GM18519 (cell line): ENCODE results near the gene ANK3.

ENCODE experiments used
- ATAC-seq: cut with Tn5 transposase; IDR thresholded peaks from one replicate; pipeline ENCODE4 v1.9.1; 2021; ENCODE audit warnings: mild to moderate bottlenecking, moderate library complexity; ENCODE audit not compliant: unreplicated experiment, low FRiP score

ANK3 gene

DNA sequence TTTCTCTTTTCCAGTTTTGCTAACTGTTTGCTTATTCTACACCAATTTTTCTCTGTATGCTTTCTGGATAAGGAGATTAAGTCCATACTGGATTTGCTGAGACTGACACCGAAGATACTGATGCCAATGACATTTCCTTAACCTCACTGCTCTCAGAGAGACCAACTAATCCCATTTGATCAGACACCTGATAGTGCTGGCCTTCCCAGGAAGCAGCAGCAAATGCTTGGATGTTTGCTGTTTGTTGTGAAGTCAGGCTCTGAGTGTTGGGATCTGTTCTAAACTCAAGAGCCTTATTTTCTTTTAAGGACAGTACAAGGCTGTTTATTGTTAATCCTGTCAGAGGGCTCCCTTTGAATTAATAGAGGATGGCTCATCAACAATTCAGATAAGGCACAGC is 143.3 kb downstream of the ANK3 start:
- no peak for ATAC-seq

GRCh38 chr10:60239228-60239627 is 150.4 kb downstream of the ANK3 start:
- ATAC-seq: no peak

GRCh38 chr10:60238759-60239100 is 150.9 kb downstream of the ANK3 start:
- no peak for ATAC-seq

DNA sequence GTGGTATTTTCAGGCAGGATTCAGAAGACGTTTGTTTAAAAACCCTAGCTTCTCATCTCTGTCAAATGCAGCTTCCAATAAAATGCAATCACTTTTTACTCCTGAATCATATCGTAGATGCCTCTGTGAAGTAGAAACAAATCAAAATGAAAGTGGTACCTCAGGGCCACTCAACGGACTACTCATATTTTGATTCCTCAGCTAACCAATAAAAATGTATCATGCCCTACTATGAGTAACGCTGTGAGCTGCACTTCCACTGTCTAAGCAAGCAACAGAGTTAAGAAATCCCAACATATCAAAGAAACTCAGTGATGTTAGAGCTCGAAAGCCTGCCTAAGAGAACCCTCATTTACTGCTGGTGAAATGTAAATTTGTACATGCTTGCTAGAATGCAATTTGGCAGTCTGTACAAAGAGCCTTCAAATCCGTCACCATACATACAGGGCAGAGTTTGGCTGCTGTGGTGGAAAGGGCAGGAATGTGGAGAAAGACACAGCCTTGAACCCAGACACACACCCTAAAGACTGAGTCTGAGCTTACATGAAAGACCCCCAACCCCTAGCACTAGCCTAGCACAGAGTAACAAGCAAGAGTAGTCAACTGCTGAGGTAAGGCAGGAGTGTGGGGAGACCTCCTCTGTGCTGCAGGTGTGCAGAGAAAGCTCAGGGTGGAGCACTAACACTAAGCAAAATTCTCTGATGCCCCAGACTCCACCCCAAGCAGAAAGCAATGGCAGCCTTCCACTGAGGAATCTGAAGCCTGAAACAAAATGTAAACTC is 151.5 kb downstream of the ANK3 start:
- peak; percentile 41 for ATAC-seq

GRCh38 chr10:60236869-60237524 is 152.7 kb downstream of the ANK3 start:
- peak; percentile 94 for ATAC-seq

- no peak for ATAC-seq
These were observed 154.7 kb downstream of the ANK3 start for GRCh38 chr10:60235001-60235400.

- ATAC-seq: no peak
These were observed 155.1 kb downstream of the ANK3 start for GRCh38 chr10:60234551-60234950.

DNA sequence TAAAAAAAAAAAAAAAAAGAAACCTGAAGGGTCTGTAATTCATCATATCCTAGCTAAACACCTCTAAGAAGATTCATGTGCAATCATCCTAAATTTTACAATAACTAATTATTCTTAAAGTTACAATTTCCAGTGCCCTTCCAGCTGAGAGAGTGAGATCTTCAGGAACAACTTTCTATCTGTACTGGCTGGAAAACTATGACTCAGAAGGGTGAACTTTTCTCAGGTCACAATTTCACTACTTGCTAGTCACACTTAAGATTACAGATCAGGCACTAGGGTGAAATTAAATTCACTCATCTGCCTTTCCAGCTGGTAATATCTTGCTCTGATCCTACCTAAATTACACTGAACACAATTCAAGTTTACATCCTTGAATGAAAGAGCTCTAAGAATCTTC is 158.8 kb downstream of the ANK3 start:
- no peak for ATAC-seq

DNA sequence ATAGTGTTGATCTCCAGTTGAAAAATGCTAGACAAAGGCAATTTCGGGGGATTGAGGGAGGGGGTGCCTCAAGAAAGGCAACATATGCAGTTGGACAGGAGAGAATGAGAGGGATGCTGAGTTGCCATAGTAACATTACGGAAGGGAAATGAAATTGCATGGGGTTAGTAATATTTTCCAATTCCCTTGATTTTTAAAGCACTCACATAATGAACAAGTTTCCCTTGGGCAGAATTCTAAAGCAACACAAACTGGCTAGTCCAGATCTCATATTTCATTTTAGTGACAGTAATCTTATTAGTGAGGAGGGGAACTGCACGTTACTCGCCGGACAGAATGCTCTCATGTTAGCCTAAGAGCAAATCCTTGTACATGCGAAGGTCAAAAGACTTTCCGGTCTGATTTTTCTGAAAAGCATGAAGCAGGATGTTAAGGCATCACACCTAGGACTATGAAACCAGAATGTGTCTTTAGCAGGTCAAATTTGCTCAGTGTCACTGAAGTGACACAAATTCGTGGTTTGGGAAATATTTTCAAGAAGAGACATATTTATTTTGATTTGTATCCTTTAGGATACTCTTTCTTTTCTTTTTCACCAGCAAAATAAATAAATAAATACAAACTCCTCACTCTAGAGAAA is 165.5 kb downstream of the ANK3 start:
- no peak for ATAC-seq

- no peak for ATAC-seq
These were observed 167.6 kb downstream of the ANK3 start for GRCh38 chr10:60222047-60222446.

DNA sequence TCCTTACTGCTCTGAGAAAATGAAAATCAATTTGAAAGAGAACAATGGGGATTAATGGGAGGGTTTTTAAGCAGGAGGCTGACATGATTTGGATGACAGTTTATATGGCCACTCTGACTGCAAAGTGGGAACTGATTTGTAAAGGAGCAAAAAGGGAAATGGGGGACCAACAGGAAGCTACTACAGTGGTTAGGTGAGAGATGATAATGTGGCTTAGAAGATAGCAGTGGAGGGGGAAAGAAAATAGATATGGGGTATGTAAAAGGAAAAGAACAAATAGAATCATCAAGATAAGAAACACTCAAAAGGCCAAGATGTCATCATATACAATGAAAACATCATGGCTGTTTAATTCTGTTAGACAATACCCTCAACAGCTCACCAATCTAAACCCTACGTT is 177.5 kb downstream of the ANK3 start:
- no peak for ATAC-seq

DNA sequence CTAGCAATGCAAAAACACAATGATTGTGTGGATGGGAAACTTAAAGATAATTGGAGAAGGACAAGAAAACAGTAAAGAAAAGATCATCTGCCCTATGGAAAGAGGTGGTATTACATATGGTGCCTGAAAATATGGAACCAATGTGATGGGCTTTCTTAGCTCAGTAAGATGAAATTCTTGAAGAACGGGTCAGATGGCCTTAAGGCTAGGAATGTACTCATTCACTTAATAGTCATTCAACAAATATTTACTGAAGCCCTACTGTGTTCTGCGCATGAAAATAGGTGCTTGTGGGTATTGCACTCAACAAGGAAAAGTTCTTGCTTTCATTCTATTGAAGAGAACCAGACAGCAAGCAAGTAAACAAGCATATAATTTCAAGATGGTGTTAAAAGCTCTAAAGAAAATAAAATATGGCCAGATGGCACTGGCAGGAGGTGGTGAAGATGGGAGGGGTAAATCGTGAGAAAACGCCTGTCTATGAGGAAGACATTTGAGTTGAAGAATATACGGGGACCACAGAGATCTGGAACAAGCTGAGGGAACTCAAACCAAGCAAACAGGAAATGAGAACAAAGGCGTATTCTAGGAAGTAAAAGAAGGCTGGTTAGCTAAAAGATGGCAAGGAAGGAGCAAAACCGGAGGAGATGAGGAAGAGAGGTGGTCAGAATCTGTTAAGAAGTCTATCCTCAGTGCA is 179.7 kb downstream of the ANK3 start:
- ATAC-seq: no peak

- no peak for ATAC-seq
These were observed 180.9 kb downstream of the ANK3 start for GRCh38 chr10:60208676-60209269.

GRCh38 chr10:60207894-60208293 is 181.8 kb downstream of the ANK3 start:
- no peak for ATAC-seq

- no peak for ATAC-seq
These were observed 182.9 kb downstream of the ANK3 start for GRCh38 chr10:60206735-60207134.

- ATAC-seq: no peak
These were observed 183.9 kb downstream of the ANK3 start for GRCh38 chr10:60205741-60206140.

DNA sequence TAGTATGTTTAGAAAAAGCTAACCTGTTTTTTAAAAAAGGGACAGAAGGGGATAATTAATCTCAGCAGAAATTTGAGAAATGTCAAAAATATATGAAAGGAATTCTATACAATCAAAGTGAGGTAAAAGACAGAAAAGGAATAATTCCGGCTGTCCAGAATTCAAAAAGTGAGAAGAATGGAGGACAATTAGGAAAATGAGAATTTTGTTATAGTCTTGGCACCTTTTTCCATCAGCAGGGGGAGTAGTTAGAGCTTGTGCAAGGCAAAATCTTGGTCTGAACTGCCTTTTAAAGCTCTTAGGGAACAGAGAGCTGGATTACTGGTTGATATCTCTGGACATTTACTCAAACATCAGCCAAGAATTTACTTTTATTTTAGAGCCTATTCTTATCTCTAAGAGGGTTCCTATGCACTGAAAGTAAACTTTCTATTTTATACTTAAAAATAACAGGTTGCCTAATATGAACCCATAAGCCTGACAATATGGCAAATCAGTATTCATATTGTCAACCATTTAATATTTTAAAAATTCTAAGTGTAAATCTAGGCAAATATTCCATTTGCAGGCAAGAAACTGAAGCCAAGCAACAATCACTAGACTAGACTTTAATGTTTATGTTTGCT is 185.6 kb downstream of the ANK3 start:
- ATAC-seq: no peak

GRCh38 chr10:60200682-60201053 is 189.0 kb downstream of the ANK3 start:
- no peak for ATAC-seq

DNA sequence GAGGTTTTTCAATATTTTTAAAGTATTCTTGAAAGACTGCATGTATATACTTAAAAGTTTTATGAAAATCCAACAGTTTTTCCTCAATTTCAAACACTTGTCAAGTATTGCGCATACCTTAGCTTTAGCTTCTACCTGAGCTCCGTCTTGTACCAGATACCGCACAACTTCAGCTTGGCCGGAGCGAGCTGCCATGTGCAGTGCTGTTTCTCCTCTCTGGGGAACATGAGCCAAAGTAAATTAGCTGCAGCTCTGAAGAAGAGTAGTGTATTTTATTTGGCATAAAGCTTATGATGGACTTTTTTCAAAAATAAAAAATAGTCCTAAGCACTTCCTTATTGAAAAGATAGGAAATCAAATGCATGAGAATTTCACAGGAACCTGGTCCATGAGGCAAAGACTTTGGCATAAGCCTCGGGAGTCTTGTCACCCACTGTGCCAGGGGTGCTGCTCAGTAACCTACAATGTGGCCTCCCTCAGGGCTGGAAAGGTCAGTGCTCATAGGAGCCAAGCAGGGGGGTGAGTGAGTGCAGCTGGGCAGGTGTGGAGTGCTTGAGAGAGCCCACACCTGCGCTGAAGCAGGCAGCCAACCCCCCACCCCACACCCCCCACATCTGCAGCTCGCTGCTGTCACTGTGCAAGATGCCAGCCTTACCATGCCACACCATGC is 189.5 kb downstream of the ANK3 start:
- no peak for ATAC-seq

DNA sequence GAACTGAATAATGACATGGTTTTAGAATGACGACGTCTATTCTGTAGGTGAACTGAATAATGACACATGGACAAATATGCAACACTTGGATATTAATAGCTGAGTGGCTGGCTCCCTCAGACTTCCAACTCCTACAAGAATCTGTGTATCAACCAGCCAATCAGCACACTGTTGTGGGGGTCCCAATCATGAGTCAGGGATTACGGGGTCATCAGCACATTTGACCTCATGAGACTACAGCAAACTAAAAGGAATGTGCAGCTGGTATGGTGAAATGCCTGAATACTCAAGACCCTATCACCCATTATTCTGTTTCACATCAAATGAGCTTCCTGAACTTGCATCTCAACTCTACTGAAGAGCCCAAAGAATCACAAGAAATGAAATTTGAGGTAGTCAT is 192.5 kb downstream of the ANK3 start:
- no peak for ATAC-seq
